GM20000 (cell line): ENCODE data around the gene ZNF396.
A peak's percentile ranks its signal among the peaks of the same experiment; 100 is the strongest.

Source experiments
- DNase-seq: peaks from one replicate; pipeline ENCODE4 v3.0.0; 2012; ENCODE audit warnings: low spot score
- CTCF ChIP-seq: IDR thresholded peaks from 2 replicates; pipeline ENCODE4 v1.5.1; 2012; ENCODE audit warnings: mild to moderate bottlenecking, control low read depth; ENCODE audit errors: extremely low read depth, missing control alignments

ZNF396 gene

GRCh38 chr18:35348001-35348400 lies 29.1 kb downstream of the ZNF396 start:
- no peak for DNase-seq
- TF ChIP-seq CTCF: no peak

- DNase-seq: no peak
- no peak for TF ChIP-seq CTCF
Observed at GRCh38 chr18:35345950-35346349, 31.2 kb downstream of the ZNF396 start.

GRCh38 chr18:35345460-35345921 lies 31.6 kb downstream of the ZNF396 start:
- TF ChIP-seq CTCF: no peak
- DNase-seq: peak; percentile 35

GRCh38 chr18:35344736-35345459 lies 32.2 kb downstream of the ZNF396 start:
- no peak for TF ChIP-seq CTCF
- no peak for DNase-seq

- DNase-seq: peak; percentile 92
- no peak for TF ChIP-seq CTCF
Observed at GRCh38 chr18:35343936-35344735, 33.0 kb downstream of the ZNF396 start, which contains the start of gene ZNF24. ZNF24 (minus strand) TSS chr18:35344420; CDS start chr18:35340650, 3,770 bp downstream.

- no peak for DNase-seq
Observed at GRCh38 chr18:35343488-35343935, 33.6 kb downstream of the ZNF396 start.

More at GRCh38 chr18:35343488-35343935, 33.6 kb downstream of the ZNF396 start:
- no peak for TF ChIP-seq CTCF
